Activated gamma-delta T cell treated with anti-CD3 and anti-CD28 coated beads, Interleukin-2, amount 50 U/mL, for 16 hours (primary cell): ENCODE data around the gene ITPR1.
"Not testable (repeated sequence)": the region's sequence is repeated elsewhere in the genome, so short reads cannot be mapped to it uniquely, and the experiment has no call there.

Source experiments
- DNase-seq: peaks from one replicate; pipeline ENCODE4 v3.0.0-alpha.2; 2020; ENCODE audit warnings: low read depth

ITPR1 gene

GRCh38 chr3:4571690-4572334 lies 78.7 kb downstream of the ITPR1 start:
- no peak for DNase-seq

GRCh38 chr3:4573153-4573552 lies 80.0 kb downstream of the ITPR1 start:
- no peak for DNase-seq

GRCh38 chr3:4574426-4574965 lies 81.3 kb downstream of the ITPR1 start:
- no peak for DNase-seq

- no peak for DNase-seq
Observed at GRCh38 chr3:4575381-4575780, 82.2 kb downstream of the ITPR1 start.

GRCh38 chr3:4577721-4578120 lies 84.6 kb downstream of the ITPR1 start:
- no peak for DNase-seq

GRCh38 chr3:4580346-4581123 lies 87.4 kb downstream of the ITPR1 start:
- DNase-seq: no peak

GRCh38 chr3:4581124-4581424 lies 87.9 kb downstream of the ITPR1 start:
- no peak for DNase-seq

GRCh38 chr3:4581498-4581897 lies 88.3 kb downstream of the ITPR1 start:
- no peak for DNase-seq

GRCh38 chr3:4581920-4582611 lies 88.9 kb downstream of the ITPR1 start:
- no peak for DNase-seq

- no peak for DNase-seq
Observed at GRCh38 chr3:4582624-4583023, 89.5 kb downstream of the ITPR1 start.

- no peak for DNase-seq
Observed at GRCh38 chr3:4583416-4583815, 90.3 kb downstream of the ITPR1 start.

GRCh38 chr3:4584456-4585249 lies 91.5 kb downstream of the ITPR1 start:
- no peak for DNase-seq

- no peak for DNase-seq
Observed at GRCh38 chr3:4586381-4586780, 93.2 kb downstream of the ITPR1 start.

GRCh38 chr3:4587061-4587837 lies 94.1 kb downstream of the ITPR1 start:
- DNase-seq: no peak

- no peak for DNase-seq
Observed at GRCh38 chr3:4587838-4588105, 94.6 kb downstream of the ITPR1 start.

GRCh38 chr3:4588466-4588865 lies 95.3 kb downstream of the ITPR1 start:
- DNase-seq: no peak

GRCh38 chr3:4589475-4590097 lies 96.4 kb downstream of the ITPR1 start:
- no peak for DNase-seq

GRCh38 chr3:4590849-4591248 lies 97.7 kb downstream of the ITPR1 start:
- DNase-seq: not testable (repeated sequence)

- DNase-seq: no peak
Observed at GRCh38 chr3:4591669-4592068, 98.5 kb downstream of the ITPR1 start.

- DNase-seq: no peak
Observed at GRCh38 chr3:4593014-4593413, 99.9 kb downstream of the ITPR1 start.

GRCh38 chr3:4595710-4596113 lies 102.6 kb downstream of the ITPR1 start:
- no peak for DNase-seq
